Activated CD4-positive, alpha-beta T cell treated with anti-CD3 and anti-CD28 coated beads, Interleukin-2, amount 50 U/mL, for 48 hours (primary cell): ENCODE data around the gene KRTAP12-3.
"Not testable (repeated sequence)": the region's sequence is repeated elsewhere in the genome, so short reads cannot be mapped to it uniquely, and the experiment has no call there.

ENCODE experiments used
- DNase-seq, 2 experiments: peaks; one replicate each; pipeline ENCODE4 v3.0.0-alpha.2; 2020

Gene KRTAP12-3

DNA sequence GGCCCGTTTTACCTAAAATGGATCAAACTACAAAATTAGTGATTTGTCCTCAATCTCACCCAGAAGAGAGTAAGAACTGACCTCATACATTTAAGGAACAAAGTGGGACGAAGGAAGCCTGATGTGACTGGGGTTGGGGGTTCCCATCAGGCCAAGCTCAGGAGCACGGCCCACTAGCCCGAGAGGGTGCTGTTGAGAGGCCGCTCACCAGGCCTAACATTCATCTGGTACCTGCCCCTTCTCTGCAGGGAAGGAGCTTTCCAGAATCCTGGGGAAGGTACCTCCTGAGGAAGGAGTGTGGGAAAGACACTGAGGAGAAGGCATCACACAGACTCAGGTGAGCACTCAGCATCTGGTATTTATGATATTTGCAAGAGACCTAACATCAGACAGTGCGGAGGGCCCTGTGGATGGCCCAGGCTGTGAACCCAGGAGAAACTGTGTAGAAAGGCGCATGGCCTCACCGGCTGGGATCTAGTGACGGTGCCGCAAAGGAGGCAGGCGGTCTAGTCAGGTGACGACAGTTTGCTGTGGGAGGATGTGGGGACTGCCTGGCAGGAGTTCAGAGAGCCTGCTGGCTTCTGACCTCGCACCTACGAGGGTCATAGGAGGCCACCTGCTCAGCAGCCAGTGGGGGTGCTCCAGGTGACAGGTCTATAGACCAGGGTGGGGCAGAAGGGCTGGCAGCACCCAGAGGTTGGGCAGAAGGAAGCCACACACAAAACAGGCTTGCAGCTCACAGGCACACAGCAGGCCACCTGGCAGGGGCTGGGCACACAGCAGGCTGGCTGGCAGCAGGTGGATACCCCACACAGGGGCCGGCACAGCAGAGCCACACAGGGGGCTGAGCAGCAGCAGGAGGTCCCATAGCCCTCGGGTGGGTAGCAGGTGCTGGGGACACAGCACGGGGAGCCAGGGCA, 3.8 kb upstream of the KRTAP12-3 start:
- DNase-seq = no peak

DNA sequence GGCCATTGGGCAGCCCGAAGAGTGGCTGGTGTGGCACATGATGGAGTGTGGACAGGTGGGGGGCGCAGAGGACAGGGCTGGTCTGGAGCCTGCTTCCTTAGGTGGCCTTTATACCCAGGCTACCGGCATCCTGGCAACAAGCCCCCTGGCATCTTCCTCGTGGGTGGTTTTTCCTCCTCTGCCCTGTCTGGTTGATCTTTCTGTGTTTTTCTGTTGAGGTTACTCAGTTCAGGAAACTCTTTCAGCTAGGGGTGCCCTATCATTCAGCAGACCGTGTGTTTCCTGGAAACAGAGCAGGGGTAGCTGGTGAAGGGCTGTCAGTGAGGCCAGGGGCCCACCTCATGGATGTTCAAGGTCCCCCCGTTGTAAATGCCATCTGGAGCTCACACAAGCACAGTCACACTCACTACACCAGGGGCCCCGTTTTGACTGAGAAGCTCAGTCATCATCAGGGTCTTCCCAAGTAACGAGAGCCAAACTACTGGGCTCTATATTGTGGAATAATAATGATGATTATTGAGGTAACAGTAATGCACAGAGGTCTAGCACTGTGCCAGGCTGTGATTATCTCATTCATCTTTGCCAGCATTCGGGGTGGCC, 3.1 kb upstream of the KRTAP12-3 start, which contains the start of gene KRTAP12-4:
TSS of gene KRTAP12-4 (minus strand) at position 84 of the 600 bp plus-strand sequence. CDS start at position 39, 45 bp downstream.
- no peak for DNase-seq

DNA sequence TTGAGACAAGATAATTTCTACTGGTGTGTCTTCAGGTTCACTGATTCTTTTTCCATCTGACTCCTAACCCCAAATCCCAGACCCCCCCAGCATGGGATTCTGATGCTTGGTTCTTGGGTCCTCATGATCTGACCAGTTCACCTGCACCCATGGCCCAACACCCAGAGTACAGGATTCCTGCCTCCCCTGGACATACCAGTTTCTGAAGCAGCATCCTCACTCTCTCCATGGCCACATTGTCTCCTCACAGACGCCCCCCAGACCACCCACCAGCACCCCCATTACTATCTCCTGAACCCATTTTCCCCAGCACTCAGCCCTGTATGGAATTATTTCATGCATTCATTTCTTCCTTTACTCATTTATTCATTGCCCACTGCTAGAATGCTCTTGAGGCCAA, 864 bp upstream of the KRTAP12-3 start:
- no peak for DNase-seq

DNA sequence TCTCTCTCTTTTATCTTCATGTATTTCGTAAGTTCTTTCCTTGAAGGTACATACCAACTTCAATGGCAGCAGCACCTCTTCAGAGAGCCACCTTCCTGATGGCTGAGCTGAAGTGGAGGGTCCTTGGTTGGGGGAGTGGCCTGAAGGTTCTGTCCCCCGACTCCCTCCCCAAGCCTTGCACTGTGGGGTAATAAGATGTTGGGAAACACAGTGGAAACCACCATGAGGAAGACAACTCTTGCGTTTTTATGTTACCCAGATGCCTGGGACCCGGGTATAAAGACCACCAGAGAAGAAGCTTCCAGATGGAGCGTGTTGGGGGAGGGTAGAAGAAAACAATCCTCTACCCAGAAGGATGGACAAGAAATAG, 794 bp downstream of the KRTAP12-3 start:
- DNase-seq = no peak

DNA sequence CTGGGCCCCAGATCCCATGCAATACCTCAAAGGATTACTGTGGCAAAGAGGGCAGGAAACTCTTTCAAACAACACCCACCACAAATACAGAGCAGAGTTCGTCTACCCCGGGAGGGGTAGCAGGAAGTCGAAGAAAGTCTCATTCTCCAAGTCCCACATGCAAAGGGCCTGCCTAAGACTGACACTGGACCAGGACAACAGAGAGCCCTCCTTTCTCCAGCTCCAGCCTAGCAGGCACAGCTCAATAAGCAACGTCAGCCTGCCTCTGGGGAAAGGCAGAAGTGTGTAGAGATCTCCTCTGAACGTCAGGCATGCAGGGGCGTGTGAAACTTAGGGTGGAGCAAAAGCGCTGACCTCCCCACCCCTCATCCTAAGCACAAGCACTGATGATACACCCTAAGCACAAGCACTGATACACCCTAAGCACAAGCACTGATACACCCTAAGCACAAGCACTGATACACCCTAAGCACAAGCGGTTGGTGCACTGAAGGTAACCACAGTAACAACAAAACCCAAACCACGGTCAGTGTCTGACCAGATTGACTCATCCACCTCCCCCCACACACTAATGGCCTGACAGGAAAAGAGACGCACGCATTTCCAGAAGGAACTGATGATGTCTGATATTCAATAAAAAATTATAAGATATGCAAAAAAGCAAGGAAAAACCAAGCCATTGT, 1.3 kb downstream of the KRTAP12-3 start:
- peak in 1 of 2 experiments; percentile 19 for DNase-seq

DNA sequence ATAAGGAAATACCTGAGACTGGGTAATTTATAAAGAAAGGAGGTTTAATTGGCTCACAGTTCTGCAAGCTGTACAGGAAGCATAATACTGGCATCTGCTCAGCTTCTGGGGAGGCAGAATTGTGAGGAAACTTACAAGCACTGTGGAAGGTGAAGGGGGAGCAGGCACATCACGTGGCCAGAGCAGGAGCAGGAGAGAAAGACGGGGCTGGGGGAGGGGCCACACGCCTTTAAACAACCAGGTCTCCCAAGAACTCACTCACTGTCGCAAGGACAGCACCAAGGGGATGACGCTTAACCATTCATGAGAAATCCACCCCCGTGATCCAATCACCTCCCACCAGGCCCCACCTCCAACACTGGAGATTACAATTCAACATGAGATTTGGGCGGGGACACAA, 3.8 kb downstream of the KRTAP12-3 start:
- DNase-seq = not testable (repeated sequence)

DNA sequence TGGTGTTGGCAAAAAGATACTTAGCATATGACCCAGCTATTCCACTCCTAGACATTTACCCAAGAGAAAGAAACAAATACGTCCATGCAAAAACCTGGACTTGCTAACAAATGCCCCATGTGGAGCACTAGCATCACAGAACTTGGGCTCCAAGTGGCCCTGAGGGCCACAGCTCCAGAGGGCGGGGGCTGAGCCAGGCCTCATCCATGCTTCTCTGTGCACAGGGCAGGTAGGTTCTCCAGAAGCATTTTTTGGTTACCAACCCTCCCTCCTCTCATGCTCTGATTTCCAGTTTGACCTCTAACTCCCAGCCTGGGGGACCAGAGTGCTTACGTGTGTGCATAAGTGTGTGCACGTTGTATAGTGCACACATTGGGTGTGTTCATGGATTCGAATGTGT, 7.0 kb downstream of the KRTAP12-3 start:
- DNase-seq = no peak

DNA sequence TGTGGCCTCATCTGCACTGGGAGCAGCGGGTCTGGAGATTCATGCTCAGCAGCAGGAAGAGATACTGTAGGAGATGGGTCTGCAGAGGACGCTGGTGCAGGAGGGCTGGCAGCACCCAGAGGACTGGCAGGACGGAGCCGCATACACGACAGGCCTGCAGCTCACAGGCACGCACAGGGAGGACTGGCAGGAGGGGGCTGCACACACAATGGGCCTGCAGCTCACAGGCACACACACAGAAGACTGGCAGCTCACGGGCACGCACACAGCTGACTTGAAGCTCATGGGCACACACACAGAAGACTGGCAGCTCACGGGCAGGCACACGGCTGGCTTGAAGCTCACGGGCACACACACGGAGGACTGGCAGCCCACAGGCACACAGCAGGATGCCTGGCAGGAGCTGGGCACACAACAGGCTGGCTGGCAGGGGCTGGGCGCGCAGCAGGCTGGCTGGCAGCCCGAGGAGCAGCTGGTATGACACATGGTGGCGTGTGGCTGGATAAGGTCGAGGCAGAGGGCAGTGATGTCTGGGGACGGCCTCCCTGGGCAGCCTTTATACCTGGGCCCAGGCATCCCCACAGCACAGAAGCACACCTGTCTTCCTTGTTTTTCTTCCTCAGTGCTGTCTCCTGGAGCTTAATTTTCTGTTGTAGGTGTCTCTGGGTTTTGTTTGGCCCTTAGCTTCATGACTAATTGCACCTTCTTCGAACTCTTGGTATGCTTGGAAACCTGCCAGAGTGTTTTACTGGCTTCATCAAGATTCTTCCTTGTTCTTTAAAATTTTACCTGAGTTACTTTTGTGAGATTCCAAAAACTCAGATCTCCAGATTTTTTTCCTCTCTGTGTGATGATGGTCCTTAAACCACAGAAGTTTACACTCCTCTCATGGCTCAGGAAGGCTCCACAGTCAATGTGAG, 8.9 kb downstream of the KRTAP12-3 start, which contains the start of gene KRTAP12-2:
TSS of gene KRTAP12-2 (minus strand) at position 527 of the 920 bp plus-strand sequence. CDS start at position 486, 41 bp downstream.
- DNase-seq = no peak

DNA sequence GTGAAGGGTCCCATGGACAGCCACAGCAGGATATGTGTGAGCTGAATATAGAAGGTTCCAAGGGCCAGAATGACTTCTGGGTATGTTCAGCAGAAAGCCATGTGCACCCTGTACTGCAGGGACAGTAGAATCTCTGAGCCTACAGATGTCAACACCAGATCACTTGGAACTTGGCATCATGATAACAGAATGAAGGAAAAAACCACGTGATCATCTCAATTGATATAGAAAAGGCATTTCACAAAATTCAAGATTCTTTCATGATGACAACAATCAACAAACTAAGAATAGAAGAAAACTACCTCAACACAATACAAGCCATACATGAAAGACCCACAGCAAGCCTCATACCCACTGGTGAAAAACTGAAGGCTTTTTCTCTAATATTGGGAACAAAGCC, 9.9 kb downstream of the KRTAP12-3 start:
- no peak for DNase-seq

DNA sequence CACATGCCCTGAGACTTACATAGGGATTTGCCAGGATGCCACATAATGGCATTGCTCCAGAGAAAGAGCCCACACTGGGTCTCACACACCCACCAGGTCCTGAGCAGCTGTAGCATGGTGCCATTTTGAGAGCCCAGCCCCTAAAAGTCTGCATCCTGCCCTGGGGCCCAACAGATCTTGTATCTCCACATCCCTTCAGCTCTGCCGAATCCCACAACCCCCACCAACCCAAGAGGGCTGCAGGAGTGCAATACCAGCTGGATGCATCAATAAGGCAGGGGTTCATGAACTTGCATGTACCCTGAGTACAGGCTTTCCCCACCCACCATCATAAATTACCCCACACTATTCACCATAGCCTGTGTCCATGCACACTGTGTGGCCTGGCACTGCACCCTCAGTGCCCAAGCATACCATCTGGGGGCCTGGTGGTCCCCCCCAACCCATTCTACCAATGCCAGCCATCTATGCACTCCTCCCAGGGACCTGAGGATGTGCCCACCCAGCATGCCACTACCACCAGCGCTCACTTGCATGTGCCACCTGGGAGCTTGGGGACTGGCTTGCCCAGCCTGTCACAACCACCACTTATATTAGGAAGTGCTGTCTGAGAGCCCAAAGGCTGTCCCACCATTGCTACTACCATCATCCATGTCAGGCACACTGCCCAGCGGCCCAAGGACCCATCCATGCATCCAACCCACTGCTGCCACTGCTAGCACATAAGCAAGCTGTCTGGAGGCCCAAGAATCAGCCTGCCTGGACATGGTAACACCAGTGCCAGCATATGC, 13.1 kb downstream of the KRTAP12-3 start:
- no peak for DNase-seq

DNA sequence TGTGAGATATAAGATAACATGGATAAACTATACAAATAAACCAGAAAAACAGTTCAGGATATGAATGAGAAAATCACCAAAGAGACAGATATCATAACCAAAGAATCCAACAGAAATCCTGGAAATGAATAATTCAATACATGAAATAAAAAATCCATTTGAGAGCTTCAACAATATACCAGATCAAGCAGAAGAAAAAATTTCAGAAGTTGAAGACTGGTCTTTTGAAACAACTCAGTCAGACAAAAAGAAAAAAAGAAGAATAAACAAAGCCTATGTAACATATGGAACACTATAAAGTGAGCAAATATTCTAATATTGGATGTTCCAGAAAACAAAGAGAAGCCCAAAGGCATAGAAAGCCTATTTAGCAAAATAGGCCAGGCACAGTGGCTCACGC, 14.2 kb downstream of the KRTAP12-3 start:
- DNase-seq = no peak

DNA sequence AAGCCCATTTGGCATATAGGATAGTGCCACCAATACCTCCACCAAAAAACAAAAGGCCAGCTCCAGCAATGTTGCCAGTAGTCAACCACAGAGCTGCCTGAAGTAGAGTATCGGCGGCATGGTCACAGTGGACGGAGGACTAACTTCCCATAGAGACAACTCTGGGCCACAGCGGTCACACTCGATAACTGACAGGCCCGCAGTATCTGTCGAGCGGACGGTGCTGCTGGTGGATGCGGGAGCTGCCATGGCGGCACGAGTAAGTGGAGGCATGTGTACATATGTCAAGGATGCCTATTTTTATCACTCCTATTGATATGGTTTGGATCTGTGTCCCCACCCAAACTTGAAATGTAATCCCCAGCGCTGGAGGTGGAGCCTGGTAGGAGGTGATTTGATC, 20.1 kb downstream of the KRTAP12-3 start:
- DNase-seq = no peak

DNA sequence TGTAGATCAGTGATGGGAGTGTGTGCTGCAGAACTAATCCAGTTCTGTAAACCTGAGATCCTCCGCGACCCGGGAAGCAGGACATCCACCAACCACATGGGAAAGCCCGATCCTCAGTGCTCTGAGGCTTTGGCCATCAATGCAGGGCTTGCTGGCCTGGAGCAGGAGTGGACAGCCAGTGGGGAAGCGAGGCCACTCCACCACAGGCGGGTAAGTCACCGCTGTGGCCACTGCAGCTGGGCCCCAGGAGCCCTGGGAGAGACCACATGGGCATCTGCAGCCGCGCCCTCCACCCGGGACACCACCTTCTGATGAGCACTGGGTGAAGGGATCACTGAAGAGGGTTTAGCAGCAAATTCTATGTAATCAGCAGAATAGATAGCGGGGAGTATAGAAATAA, 23.4 kb downstream of the KRTAP12-3 start:
- DNase-seq = no peak

DNA sequence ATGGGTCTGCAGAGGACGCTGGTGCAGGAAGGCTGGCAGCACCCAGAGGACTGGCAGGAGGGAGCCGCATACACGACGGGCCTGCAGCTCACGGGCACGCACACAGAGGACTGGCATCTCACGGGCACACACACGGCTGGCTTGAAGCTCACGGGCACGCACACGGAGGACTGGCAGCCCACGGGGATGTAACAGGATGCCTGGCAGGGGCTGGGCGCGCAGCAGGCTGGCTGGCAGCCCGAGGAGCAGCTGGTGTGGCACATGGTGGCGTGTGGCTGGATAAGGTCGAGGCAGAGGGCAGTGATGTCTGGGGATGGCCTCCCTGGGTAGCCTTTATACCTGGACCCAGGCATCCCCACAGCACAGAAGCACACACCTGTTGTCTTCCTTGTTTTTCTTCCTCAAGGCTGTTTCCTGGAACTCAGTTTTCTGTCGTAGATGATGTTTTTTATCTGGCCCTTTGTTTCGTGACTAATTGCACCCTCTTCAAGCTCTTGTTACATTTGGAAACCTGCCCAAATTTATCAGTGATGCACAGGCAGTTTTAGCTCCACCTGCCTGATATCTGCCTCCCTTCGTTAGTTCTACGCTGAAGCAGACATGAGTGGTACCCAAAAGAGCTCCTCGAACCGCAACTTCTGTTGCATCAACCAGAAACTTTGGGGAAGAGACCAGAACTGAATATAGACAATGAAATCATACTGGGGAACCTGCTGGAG, 24.3 kb downstream of the KRTAP12-3 start, which contains the start of gene KRTAP12-1:
TSS of gene KRTAP12-1 (minus strand) at position 303 of the 719 bp plus-strand sequence. CDS start at position 263, 40 bp downstream.
- no peak for DNase-seq

DNA sequence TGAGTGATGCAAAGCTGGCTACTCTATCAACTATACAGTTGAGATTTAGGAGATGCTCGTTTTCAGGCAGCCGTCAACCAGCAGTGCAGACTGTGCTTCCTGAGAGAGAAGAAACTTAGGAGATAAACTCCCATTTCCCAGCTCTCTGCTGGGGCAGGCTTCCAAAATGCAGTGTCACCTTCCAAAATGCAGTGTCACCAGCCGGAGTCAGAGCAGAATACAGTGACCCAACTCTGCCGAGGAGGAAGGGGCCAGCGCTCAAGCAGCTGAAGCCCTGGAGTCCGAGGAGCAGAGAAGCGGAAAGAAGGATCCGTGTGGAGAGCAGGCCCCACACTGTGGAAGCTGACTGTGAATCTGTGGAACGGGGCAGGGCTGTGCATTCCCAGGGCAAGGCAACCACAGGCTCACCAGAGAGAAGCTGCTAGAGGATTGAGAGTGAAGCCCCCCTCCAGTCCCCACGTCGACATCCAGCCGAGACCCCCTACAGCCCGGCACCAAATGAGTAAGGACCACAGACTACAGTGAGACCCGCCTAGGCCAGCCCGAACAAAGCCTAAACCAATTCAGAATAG, 24.9 kb downstream of the KRTAP12-3 start:
- no peak for DNase-seq

DNA sequence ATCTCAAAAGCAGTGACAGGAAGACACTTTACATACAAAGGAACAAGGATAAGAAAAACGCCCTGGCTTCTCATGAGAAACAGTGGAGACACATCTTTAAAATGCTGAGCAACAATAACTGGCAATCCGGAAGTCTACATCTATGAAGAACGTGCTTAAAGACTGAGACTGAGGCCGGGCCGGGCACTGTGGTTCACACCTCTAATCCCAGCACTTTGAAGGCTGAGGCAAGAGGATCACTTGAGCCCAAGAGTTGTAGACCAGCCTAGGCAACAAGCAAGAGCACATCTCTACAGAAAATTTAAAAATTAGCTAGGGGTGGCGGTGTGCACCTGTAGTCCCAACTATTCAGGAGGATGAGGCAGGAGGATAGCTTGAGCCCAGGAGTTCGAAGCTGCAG, 26.3 kb downstream of the KRTAP12-3 start:
- DNase-seq = no peak

DNA sequence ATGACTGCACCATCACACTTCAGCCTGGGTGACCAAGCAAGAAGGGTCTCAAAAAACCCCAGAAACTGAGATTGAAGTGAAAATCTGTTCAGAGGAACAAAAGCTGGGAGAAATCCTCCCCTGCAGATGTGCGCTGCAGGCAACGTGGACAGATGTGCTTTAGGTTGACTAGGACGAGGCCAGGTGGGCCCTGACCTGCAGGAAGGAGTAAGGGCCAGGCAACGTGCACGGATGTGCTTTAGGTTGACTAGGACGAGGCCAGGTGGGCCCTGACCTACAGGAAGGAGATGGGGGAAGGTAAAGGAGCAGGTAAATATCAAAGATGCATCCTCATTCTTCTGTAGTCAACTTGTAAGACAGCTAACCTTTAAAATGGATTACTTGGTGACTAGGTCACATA, 26.8 kb downstream of the KRTAP12-3 start:
- no peak for DNase-seq

DNA sequence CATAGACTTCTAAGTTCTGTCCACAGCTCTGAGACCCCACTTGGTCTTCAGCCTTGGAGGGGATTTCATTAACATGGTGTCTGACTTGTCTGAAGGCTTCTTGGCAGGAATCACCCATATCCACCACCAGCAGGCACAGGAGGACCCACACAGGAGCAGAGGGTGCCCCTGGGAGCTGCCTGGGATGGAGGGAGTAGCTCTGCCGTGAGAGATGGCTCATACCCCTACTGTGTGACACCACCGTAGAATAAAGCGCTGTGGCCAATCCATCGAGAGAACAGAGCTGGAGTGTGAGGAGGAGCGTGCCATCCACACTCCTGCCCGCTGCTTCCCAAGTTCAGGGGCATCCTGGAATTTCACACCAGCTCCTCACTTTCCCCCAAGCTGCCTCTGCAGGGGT, 27.3 kb downstream of the KRTAP12-3 start:
- not testable (repeated sequence) for DNase-seq

DNA sequence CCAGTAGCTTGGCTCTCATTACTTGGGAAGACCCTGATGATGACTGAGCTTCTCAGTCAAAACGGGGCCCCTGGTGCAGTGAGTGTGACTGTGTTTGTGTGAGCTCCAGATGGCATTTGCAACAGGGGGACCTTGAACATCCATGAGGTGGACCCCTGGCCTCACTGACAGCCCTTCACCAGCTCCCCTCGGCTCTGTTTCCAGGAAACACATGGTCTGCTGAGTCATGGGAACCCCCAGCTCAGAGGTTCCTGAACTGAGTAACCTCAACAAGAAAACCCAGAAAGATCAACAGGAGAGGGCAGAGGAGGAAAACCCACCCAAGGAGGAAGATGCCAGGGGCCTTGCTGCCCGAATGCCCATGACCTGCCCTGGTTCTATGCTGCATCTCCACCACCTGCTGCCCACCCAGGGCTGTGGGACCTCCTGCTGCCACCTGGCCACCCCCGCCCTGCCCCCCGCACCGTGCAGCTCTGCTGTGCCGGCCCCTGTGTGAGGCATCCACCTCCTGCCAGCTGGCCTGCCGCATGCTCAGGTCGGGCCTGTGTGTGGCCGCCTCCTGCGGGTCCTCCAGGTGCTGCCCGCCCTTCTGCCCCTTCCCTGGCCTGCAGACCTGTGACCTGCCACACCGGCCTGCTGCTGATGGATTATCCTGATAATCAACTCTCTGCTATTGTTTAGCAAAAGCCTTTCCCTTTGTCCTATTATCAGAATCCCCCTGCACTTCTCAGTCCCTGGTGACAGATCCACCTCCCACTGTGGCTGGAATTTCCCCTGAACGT, 28.5 kb downstream of the KRTAP12-3 start:
- DNase-seq = no peak
